GM12801 (cell line): ENCODE measurements around the gene LINS1.

Experiments used
- CTCF ChIP-seq: IDR thresholded peaks from one replicate; pipeline ENCODE4 v1.5.1; 2011; ENCODE audit warnings: control low read depth; ENCODE audit not compliant: insufficient read length; ENCODE audit errors: extremely low read depth

The LINS1 gene

DNA sequence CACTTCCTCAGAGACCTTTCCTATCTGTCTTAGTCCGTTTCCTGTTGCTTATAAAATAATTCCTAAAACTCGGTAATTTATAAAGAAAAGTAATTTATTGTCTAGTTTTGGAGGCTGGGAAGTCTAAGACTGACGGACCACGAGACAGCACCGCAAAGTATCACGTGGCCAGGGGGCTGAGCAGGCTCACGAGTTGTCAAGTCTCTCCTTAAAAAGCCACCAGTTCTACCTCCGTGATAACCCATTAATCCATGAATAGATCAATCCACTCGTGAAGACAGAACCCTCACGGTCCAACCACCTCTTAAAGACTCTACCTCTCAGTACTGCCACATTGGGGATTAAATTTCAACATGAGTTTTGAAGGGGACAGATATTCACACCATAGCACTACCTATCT lies 821 bp downstream of the LINS1 start:
- no peak for TF ChIP-seq CTCF

- TF ChIP-seq CTCF, result no peak
Observed at GRCh38 chr15:100598655-100599054, 3.3 kb downstream of the LINS1 start.

DNA sequence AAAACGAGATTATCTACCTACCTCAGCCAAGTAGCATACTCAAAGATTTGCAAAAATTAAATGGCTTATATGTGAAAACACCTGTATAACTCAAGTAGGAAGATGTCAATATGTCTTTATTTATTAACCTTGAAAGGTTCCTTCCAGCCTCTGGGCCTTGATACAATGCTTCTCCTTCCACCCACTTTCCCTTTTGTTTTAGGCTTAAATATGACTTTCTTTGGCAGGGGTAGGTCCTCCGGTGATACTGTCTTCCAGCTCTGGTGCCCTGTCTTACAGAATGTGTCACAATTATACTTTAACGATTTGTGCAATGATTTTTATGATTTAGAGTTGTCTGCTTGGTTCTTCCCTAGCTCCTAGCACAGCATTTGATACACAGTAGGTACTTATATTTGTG lies 4.1 kb downstream of the LINS1 start:
- no peak for TF ChIP-seq CTCF

DNA sequence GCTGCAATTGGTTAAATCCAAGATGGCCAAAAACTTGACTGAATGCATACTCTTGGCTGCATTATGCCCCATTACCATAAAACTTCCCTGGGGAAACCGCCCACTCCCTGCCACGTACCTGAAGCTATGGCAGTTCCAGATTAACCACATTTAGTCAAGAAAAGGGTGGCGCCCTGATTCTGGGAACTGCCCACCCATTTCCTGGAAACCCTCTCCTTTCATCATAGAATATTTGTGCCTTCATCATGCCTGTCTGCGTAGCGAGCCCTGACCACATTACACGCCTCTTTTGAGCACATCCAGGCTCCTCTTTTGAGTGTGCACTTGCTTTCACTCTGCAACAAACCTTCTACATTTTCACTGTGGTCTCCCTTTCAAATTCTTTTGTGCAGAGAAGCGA lies 5.2 kb downstream of the LINS1 start:
- no peak for TF ChIP-seq CTCF

- no peak for TF ChIP-seq CTCF
Observed at GRCh38 chr15:100595964-100596363, 6.0 kb downstream of the LINS1 start.

- TF ChIP-seq CTCF, result no peak
Observed at GRCh38 chr15:100593431-100593830, 8.6 kb downstream of the LINS1 start.

DNA sequence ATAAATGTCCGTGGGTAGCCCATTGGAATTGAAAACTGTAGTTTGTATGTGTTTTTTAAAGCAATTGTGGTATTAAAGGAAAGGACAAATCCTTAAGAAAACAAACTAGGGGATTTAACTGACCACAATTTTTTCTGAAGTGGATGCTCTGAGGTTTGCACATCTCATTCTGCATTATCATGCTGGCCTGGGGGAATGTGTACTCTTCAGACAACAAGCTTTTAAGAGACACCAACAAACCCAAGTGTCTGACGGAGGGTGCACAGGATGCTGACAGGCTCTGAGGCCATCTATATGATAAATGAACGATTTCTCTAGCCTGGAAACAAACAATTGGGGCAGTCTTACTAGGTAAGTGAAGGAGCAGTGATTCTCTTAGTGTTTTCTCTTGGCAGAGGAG lies 9.1 kb downstream of the LINS1 start:
- TF ChIP-seq CTCF, result no peak

DNA sequence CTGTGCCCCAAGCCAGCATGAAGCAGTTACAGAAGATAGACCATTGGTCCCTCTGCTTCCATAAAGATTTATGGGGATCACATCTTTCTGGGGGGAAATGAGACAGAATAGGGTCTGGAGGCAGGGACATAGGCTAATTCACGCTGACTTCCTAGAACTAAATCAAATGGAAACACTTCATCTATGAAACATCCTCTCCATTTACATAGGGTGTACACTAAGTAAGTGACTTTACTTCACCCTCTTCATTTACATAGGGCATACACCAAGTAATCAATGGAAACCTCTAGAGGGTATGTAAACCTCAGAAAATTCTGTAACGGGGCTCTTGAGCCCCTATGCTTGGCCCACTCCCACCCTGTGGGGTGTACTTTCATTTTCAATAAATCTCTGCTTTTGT lies 10.1 kb downstream of the LINS1 start:
- no peak for TF ChIP-seq CTCF
